TTC549 (cell line): ENCODE measurements around the gene KRTAP2-1.
"Not testable (repeated sequence)": the region's sequence is repeated elsewhere in the genome, so short reads cannot be mapped to it uniquely, and the experiment has no call there.

ENCODE experiments used
- FAIRE-seq: peaks from 2 replicates; lab custom pipeline; 2012; peaks lifted over from hg19 to GRCh38; lab: Jason Lieb, UNC

KRTAP2-1 gene

GRCh38 chr17:41012326-41013120 is 34.6 kb downstream of the KRTAP2-1 start:
- no peak for FAIRE-seq

GRCh38 chr17:41010441-41010840 is 36.7 kb downstream of the KRTAP2-1 start:
- no peak for FAIRE-seq

- FAIRE-seq: no peak
Measured at GRCh38 chr17:41009936-41010335, 37.2 kb downstream of the KRTAP2-1 start.

- no peak for FAIRE-seq
Measured at GRCh38 chr17:41009301-41009760, 37.8 kb downstream of the KRTAP2-1 start.

GRCh38 chr17:41008811-41009210 is 38.3 kb downstream of the KRTAP2-1 start, which contains the start of gene KRTAP3-1:
TSS of gene KRTAP3-1 (minus strand) at chr17:41009128. CDS start at chr17:41009074, 54 bp downstream.
- no peak for FAIRE-seq

GRCh38 chr17:41004397-41004796 is 42.7 kb downstream of the KRTAP2-1 start:
- FAIRE-seq: no peak

- no peak for FAIRE-seq
Measured at GRCh38 chr17:41003926-41004325, 43.2 kb downstream of the KRTAP2-1 start.

- FAIRE-seq: no peak
Measured at GRCh38 chr17:41002814-41003213, 44.3 kb downstream of the KRTAP2-1 start.

GRCh38 chr17:41001795-41002194 is 45.3 kb downstream of the KRTAP2-1 start:
- no peak for FAIRE-seq

GRCh38 chr17:40999563-40999962 is 47.6 kb downstream of the KRTAP2-1 start, which contains the start of gene KRTAP3-2:
TSS of gene KRTAP3-2 (minus strand) at chr17:40999906. CDS start at chr17:40999853, 53 bp downstream.
- not testable (repeated sequence) for FAIRE-seq

GRCh38 chr17:40997361-40997760 is 49.8 kb downstream of the KRTAP2-1 start:
- FAIRE-seq: no peak

- no peak for FAIRE-seq
Measured at GRCh38 chr17:40996829-40997228, 50.3 kb downstream of the KRTAP2-1 start.
